Neural cell (in vitro differentiated cells): ENCODE results near the gene UQCRFS1. TPM values are rescaled to one million over a fixed set of nuclear protein-coding genes. Genes with fewer than 3 reads are reported as not detected.

Experiments
- H2AFZ ChIP-seq: fragments of 200-600, 300-800 bp; sonication (generic), shearing (Covaris generic); 2 replicates; pipeline ENCODE4 v1.6.0; 2014; ENCODE audit warnings: low read depth, mild to moderate bottlenecking, antibody characterized with exemption, low read length, moderate library complexity
- H3F3A ChIP-seq: fragments of 200-600 bp; shearing (Covaris generic); 2 replicates; pipeline ENCODE4 v1.6.1; 2016; ENCODE audit warnings: mild to moderate bottlenecking, moderate library complexity, mixed read lengths, antibody characterized with exemption, low read length; ENCODE audit not compliant: insufficient read depth, poor library complexity, severe bottlenecking
- H3K27ac ChIP-seq: fragments of 200-600, 300-800 bp; sonication (generic), shearing (Covaris generic); 2 replicates; pipeline ENCODE4 v1.5.1; 2014; ENCODE audit warnings: mild to moderate bottlenecking, low read length, moderate library complexity
- H3K27me3 ChIP-seq: fragments of 300-800, 200-600 bp; sonication (generic), shearing (Covaris generic); 2 replicates; pipeline ENCODE4 v1.6.0; 2014; ENCODE audit warnings: mild to moderate bottlenecking, low read depth, low read length, moderate library complexity; ENCODE audit not compliant: insufficient read depth
- H3K36me3 ChIP-seq: fragments of 300-800, 200-600 bp; sonication (generic), shearing (Covaris generic); 2 replicates; pipeline ENCODE4 v1.5.1; 2014; ENCODE audit warnings: mild to moderate bottlenecking, antibody characterized with exemption, low read length, moderate library complexity; ENCODE audit not compliant: insufficient read depth
- H3K4me2 ChIP-seq: fragments of 300-800, 200-600 bp; sonication (generic), shearing (Covaris generic); 2 replicates; pipeline ENCODE4 v1.6.0; 2014; ENCODE audit warnings: mild to moderate bottlenecking, low read length
- H3K4me3 ChIP-seq: fragments of 300-800, 200-600 bp; sonication (generic), shearing (Covaris generic); 2 replicates; pipeline ENCODE4 v1.5.1; 2014; ENCODE audit warnings: mild to moderate bottlenecking, low read length, moderate library complexity
- H3K79me2 ChIP-seq: fragments of 200-600 bp; shearing (Covaris generic); replicated peaks from 2 replicates; pipeline ENCODE4 v1.6.0; 2014; ENCODE audit warnings: mild to moderate bottlenecking, low read length, moderate library complexity; ENCODE audit not compliant: insufficient read depth
- H3K9ac ChIP-seq: fragments of 300-800, 200-600 bp; sonication (generic), shearing (Covaris generic); 2 replicates; pipeline ENCODE4 v1.6.1; 2016; ENCODE audit warnings: mild to moderate bottlenecking, low read length, mixed read lengths
- H3K9me2 ChIP-seq: fragments of 200-600 bp; shearing (Covaris generic); 2 replicates; pipeline ENCODE4 v1.6.1; 2016; ENCODE audit warnings: mild to moderate bottlenecking, low read length, mixed read lengths; ENCODE audit not compliant: insufficient read depth
- H3K9me3 ChIP-seq: fragments of 200-600, 300-800 bp; sonication (generic), shearing (Covaris generic); 2 replicates; pipeline ENCODE4 v1.6.1; 2016; ENCODE audit warnings: mild to moderate bottlenecking, mixed run types, low read length, moderate library complexity, mixed read lengths
- H4K20me1 ChIP-seq: fragments of 200-600 bp; shearing (Covaris generic); 2 replicates; pipeline ENCODE4 v1.6.1; 2016; ENCODE audit warnings: mild to moderate bottlenecking, mixed run types; ENCODE audit not compliant: insufficient read depth
- EP300 ChIP-seq: fragments of 450-650 bp; conservative IDR thresholded peaks from 2 replicates; pipeline ENCODE4 v1.6.1; 2014; ENCODE audit warnings: antibody characterized with exemption, mild to moderate bottlenecking, moderate library complexity; ENCODE audit not compliant: poor library complexity, severe bottlenecking
- EZH2 ChIP-seq: fragments of 200-600, 300-800 bp; shearing (Covaris generic), sonication (generic); IDR thresholded peaks from 2 replicates; pipeline ENCODE4 v1.6.1; 2014; ENCODE audit warnings: antibody characterized with exemption, low read length, borderline replicate concordance, mild to moderate bottlenecking; ENCODE audit not compliant: insufficient read depth, poor library complexity, severe bottlenecking
- MXI1 ChIP-seq: fragments of 450-650 bp; conservative IDR thresholded peaks from 2 replicates; pipeline ENCODE4 v1.6.1; 2014; ENCODE audit warnings: antibody characterized with exemption, mild to moderate bottlenecking; ENCODE audit not compliant: poor library complexity, severe bottlenecking
- POLR2AphosphoS5 ChIP-seq: IDR thresholded peaks from 2 replicates; pipeline ENCODE4 v1.6.1; 2012
- RAD21 ChIP-seq: fragments of 450-650 bp; conservative IDR thresholded peaks from 2 replicates; pipeline ENCODE4 v1.6.1; 2014; ENCODE audit warnings: antibody characterized with exemption, mild to moderate bottlenecking, moderate library complexity
- SMC3 ChIP-seq: fragments of 450-650 bp; conservative IDR thresholded peaks from 2 replicates; pipeline ENCODE4 v1.6.1; 2014; ENCODE audit warnings: antibody characterized with exemption, mild to moderate bottlenecking, moderate library complexity; ENCODE audit not compliant: poor library complexity
- TAF1 ChIP-seq: IDR thresholded peaks from 2 replicates; pipeline ENCODE4 v1.6.1; 2012; ENCODE audit warnings: low read depth
- polyA minus RNA-seq: library from RNA; depleted of rRNA, polyadenylated mRNA; stranded (reverse); fragments of >200 nt; gene quantifications from 2 replicates; pipeline ENCODE4 v1.2.3, GENCODE V29; 2014
- polyA plus RNA-seq: library from polyadenylated mRNA; depleted of rRNA; stranded (reverse); fragments of >200 nt; gene quantifications from 2 replicates; pipeline ENCODE4 v1.2.3, GENCODE V29; 2014
- TF ChIP-seq, protein P1 (sequence below): fragments of 450-650 bp; IDR thresholded peaks from 2 replicates; pipeline ENCODE4 v1.5.1; 2014; ENCODE audit warnings: antibody characterized with exemption, mild to moderate bottlenecking, moderate library complexity; ENCODE audit not compliant: poor library complexity, severe bottlenecking
- TF ChIP-seq, protein P2 (sequence below): IDR thresholded peaks from 2 replicates; pipeline ENCODE4 v1.6.1; 2012; ENCODE audit warnings: borderline replicate concordance

UQCRFS1 gene
- 48.4 and 55.2 TPM in 2 replicates for polyA plus RNA-seq
- polyA minus RNA-seq, result 28.1 and 28.7 TPM in 2 replicates

GRCh38 chr19:29212648-29213573, at the start of gene UQCRFS1:
Gene UQCRFS1 (minus strand): TSS chr19:29213151. CDS start chr19:29213118, 33 bp downstream.
- peaks cover 40% of the 10 kb centered on the region for H3K79me2 ChIP-seq
- TF ChIP-seq EP300 (peak; percentile 54), TAF1 (peak; percentile 31), RAD21 (peak; percentile 30), POLR2AphosphoS5 (peak; percentile 91), EZH2 (no peak), SMC3 (peak; percentile 32), MXI1 (peak; percentile 69)
- TF ChIP-seq, protein P1, sequence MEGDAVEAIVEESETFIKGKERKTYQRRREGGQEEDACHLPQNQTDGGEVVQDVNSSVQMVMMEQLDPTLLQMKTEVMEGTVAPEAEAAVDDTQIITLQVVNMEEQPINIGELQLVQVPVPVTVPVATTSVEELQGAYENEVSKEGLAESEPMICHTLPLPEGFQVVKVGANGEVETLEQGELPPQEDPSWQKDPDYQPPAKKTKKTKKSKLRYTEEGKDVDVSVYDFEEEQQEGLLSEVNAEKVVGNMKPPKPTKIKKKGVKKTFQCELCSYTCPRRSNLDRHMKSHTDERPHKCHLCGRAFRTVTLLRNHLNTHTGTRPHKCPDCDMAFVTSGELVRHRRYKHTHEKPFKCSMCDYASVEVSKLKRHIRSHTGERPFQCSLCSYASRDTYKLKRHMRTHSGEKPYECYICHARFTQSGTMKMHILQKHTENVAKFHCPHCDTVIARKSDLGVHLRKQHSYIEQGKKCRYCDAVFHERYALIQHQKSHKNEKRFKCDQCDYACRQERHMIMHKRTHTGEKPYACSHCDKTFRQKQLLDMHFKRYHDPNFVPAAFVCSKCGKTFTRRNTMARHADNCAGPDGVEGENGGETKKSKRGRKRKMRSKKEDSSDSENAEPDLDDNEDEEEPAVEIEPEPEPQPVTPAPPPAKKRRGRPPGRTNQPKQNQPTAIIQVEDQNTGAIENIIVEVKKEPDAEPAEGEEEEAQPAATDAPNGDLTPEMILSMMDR, result no peak
- TF ChIP-seq, protein P2, sequence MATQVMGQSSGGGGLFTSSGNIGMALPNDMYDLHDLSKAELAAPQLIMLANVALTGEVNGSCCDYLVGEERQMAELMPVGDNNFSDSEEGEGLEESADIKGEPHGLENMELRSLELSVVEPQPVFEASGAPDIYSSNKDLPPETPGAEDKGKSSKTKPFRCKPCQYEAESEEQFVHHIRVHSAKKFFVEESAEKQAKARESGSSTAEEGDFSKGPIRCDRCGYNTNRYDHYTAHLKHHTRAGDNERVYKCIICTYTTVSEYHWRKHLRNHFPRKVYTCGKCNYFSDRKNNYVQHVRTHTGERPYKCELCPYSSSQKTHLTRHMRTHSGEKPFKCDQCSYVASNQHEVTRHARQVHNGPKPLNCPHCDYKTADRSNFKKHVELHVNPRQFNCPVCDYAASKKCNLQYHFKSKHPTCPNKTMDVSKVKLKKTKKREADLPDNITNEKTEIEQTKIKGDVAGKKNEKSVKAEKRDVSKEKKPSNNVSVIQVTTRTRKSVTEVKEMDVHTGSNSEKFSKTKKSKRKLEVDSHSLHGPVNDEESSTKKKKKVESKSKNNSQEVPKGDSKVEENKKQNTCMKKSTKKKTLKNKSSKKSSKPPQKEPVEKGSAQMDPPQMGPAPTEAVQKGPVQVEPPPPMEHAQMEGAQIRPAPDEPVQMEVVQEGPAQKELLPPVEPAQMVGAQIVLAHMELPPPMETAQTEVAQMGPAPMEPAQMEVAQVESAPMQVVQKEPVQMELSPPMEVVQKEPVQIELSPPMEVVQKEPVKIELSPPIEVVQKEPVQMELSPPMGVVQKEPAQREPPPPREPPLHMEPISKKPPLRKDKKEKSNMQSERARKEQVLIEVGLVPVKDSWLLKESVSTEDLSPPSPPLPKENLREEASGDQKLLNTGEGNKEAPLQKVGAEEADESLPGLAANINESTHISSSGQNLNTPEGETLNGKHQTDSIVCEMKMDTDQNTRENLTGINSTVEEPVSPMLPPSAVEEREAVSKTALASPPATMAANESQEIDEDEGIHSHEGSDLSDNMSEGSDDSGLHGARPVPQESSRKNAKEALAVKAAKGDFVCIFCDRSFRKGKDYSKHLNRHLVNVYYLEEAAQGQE, result peak; percentile 47
- peak within 1 kb of the TSS; percentile 19 for H2AFZ ChIP-seq
- peak within 1 kb of the TSS; percentile 81 for H3K27ac ChIP-seq
- no peaks in the 10 kb centered on the region for H3K9me3 ChIP-seq
- H3K9me2 ChIP-seq, result no peaks in the 10 kb centered on the region
- H3K36me3 ChIP-seq, result no peaks in the 10 kb centered on the region
- peak within 1 kb of the TSS; percentile 93 for H3K9ac ChIP-seq
- H3K4me2 ChIP-seq, result peak within 1 kb of the TSS; percentile 94
- peak within 1 kb of the TSS; percentile 90 for H3K4me3 ChIP-seq
- H3K27me3 ChIP-seq, result no peaks in the 10 kb centered on the region
- no peaks in the 10 kb centered on the region for H4K20me1 ChIP-seq
- no peaks in the 10 kb centered on the region for H3F3A ChIP-seq

DNA sequence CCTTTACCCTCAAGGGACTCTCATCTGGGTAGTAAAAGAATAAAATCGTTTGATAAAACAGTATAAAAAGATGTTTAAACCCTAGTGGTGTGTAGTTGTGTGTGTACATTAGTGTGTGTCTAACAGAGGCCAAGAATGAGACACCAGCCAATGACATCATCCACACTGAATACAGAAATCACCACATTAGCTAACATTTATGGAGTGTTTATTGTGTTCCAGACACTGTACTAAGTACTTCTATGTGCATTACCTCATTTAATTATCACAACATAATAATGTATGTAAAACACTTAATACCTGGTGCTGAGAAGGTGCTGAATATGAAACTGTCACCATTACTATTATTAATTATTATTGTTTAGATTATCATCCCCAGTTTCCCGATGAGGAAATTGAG, 49.1 kb upstream of the UQCRFS1 start:
- H3K27me3 ChIP-seq, result no peaks in the 10 kb centered on the region
- no peak overlapping the region for H3K27ac ChIP-seq
- H2AFZ ChIP-seq, result no peak overlapping the region
- H3K79me2 ChIP-seq, result no peaks in the 10 kb centered on the region
- TF ChIP-seq, protein P1, result no peak
- TF ChIP-seq TAF1, result no peak
- no peak for TF ChIP-seq SMC3
- no peak for TF ChIP-seq MXI1
- TF ChIP-seq, protein P2, result no peak
- no peak for TF ChIP-seq EP300
- no peak for TF ChIP-seq RAD21
- TF ChIP-seq EZH2, result no peak
- TF ChIP-seq POLR2AphosphoS5, result no peak
- H3K9me2 ChIP-seq, result no peaks in the 10 kb centered on the region
- H4K20me1 ChIP-seq, result no peaks in the 10 kb centered on the region
- no peaks in the 10 kb centered on the region for H3K36me3 ChIP-seq
- no peaks in the 10 kb centered on the region for H3K9me3 ChIP-seq
- no peak overlapping the region for H3K4me3 ChIP-seq
- H3K4me2 ChIP-seq, result no peak overlapping the region
- H3K9ac ChIP-seq, result no peak overlapping the region
- no peaks in the 10 kb centered on the region for H3F3A ChIP-seq
